HCT116 (cell line): Measurements from ENCODE around the gene C14orf180. TPM values are rescaled to one million over a fixed set of nuclear protein-coding genes. Genes with fewer than 3 reads are reported as not detected.

Experiments used
- ATAC-seq: fragments of 200-7000 bp; cut with Tn5 transposase; 2 replicates; pipeline ENCODE4 v1.9.1; 2020; ENCODE audit warnings: mild to moderate bottlenecking, moderate library complexity
- BruUV-seq: library from RNA; stranded (reverse); fragments of 400-500 nt; replicated peaks from 2 replicates; lab custom pipeline; 2021; lab: Mats Ljungman, UMichigan
- CTCF ChIA-PET: fragments of 300-600 bp; sonication (Branson Sonifier 250); formaldehyde crosslinking; loops from one replicate; lab custom pipeline; 2021; ENCODE audit warnings: antibody characterized with exemption; lab: Charles Lee
- POLR2A ChIA-PET: fragments of 300-600, 350-600 bp; sonication (Branson Sonifier 250); formaldehyde crosslinking; loops from one replicate; lab custom pipeline; 2021; ENCODE audit warnings: antibody characterized with exemption; lab: Charles Lee
- RAD21 ChIA-PET, 2 experiments: fragments of 300-600 bp; sonication (Branson Sonifier 250); formaldehyde crosslinking; loops; one replicate each; lab custom pipeline; 2023; ENCODE audit warnings: low total read pairs in 2 of 2; ENCODE audit not compliant: uncharacterized antibody in 2 of 2, unreplicated experiment in 2 of 2, low non-redundant PET in 1 of 2; lab: Charles Lee
- DNase-seq: peaks from one replicate; pipeline ENCODE4 v3.0.0-alpha.2; 2010; ENCODE audit warnings: low read depth, low spot score
- H2AFZ ChIP-seq: fragments of 200-600 bp; shearing (Covaris generic), sonication (generic); 2 replicates; pipeline ENCODE4 v1.6.1; 2017; ENCODE audit warnings: low read depth, mixed run types, mixed read lengths, antibody characterized with exemption, low read length; ENCODE audit not compliant: poor library complexity, severe bottlenecking
- H3K27ac ChIP-seq: 2 replicates; pipeline ENCODE4 v1.5.1; 2012; ENCODE audit warnings: low read depth, low read length
- H3K27me3 ChIP-seq: fragments of 200-600 bp; sonication (generic); 2 replicates; pipeline ENCODE4 v1.6.1; 2016; ENCODE audit warnings: mixed run types, low read length, mixed read lengths; ENCODE audit not compliant: insufficient read depth
- H3K36me3 ChIP-seq, 2 experiments: fragments of 200-500 bp in 1 of 2; fragments of 200-600 bp in 1 of 2; sonication (Bioruptor generic) in 1 of 2; sonication (generic) in 1 of 2; 2 replicates each; pipeline versions ENCODE4 v1.5.1 to v1.6.1; 2014 to 2016; ENCODE audit warnings: low read length in 2 of 2, inconsistent platforms in 1 of 2, mixed read lengths in 1 of 2, mixed run types in 1 of 2; ENCODE audit not compliant: insufficient read depth in 2 of 2, control insufficient read depth in 1 of 2
- H3K4me1 ChIP-seq, 2 experiments: fragments of 200-600 bp in 1 of 2; sonication (generic) in 1 of 2; 2 replicates each; pipeline versions ENCODE4 v1.5.1 to v1.6.1; 2012 to 2017; ENCODE audit warnings: low read length in 2 of 2, inconsistent platforms in 1 of 2, mild to moderate bottlenecking in 1 of 2, mixed read lengths in 1 of 2, mixed run types in 1 of 2, moderate library complexity in 1 of 2; ENCODE audit not compliant: insufficient read depth in 2 of 2, control insufficient read depth in 1 of 2
- H3K4me2 ChIP-seq: fragments of 200-600 bp; sonication (generic); 2 replicates; pipeline ENCODE4 v1.6.1; 2017; ENCODE audit warnings: mixed run types, low read length, mixed read lengths
- H3K4me3 ChIP-seq, 2 experiments: fragments of 200-600 bp in 1 of 2; sonication (generic) in 1 of 2; replicated peaks in 1 of 2; 2 replicates each; pipeline ENCODE4 v1.5.1; 2011 to 2016; ENCODE audit warnings: low read length in 2 of 2, control low read depth in 1 of 2, low read depth in 1 of 2, mild to moderate bottlenecking in 1 of 2, mixed read lengths in 1 of 2, mixed run types in 1 of 2
- H3K79me2 ChIP-seq: fragments of 200-600 bp; sonication (generic); 2 replicates; pipeline ENCODE4 v1.6.1; 2017; ENCODE audit warnings: mild to moderate bottlenecking, mixed run types, low read length, moderate library complexity, mixed read lengths; ENCODE audit not compliant: insufficient read depth
- H3K9ac ChIP-seq: fragments of 200-600 bp; sonication (generic); 2 replicates; pipeline ENCODE4 v1.6.1; 2016; ENCODE audit warnings: low read length, mixed read lengths
- H3K9me2 ChIP-seq: fragments of 200-600 bp; sonication (generic), shearing (Covaris generic); 2 replicates; pipeline ENCODE4 v1.6.1; 2017; ENCODE audit warnings: mixed run types, mild to moderate bottlenecking, moderate library complexity; ENCODE audit not compliant: insufficient read depth
- H3K9me3 ChIP-seq, 2 experiments: fragments of 200-500 bp in 1 of 2; fragments of 200-600 bp in 1 of 2; sonication (Bioruptor generic) in 1 of 2; sonication (generic) in 1 of 2; 2 replicates each; pipeline ENCODE4 v1.6.1; 2014 to 2017; ENCODE audit warnings: low read length in 2 of 2, mixed read lengths in 2 of 2, inconsistent platforms in 1 of 2, low read depth in 1 of 2, mild to moderate bottlenecking in 1 of 2, mixed run types in 1 of 2, moderate library complexity in 1 of 2; ENCODE audit not compliant: control insufficient read depth in 1 of 2, insufficient read depth in 1 of 2
- H4K20me1 ChIP-seq: fragments of 200-600 bp; sonication (generic), shearing (Covaris generic); 2 replicates; pipeline ENCODE4 v1.6.1; 2017; ENCODE audit warnings: mixed run types, mild to moderate bottlenecking, moderate library complexity; ENCODE audit not compliant: insufficient read depth
- CEBPB ChIP-seq: IDR thresholded peaks from 2 replicates; pipeline ENCODE4 v1.6.1; 2012; ENCODE audit warnings: low read depth
- EGR1 ChIP-seq: IDR thresholded peaks from 2 replicates; pipeline ENCODE4 v1.6.1; 2012; ENCODE audit warnings: low read depth
- EZH2phosphoT487 ChIP-seq: fragments of 200-600 bp; IDR thresholded peaks from 2 replicates; pipeline ENCODE4 v1.6.1; 2018; ENCODE audit warnings: antibody characterized with exemption, borderline replicate concordance
- FOSL1 ChIP-seq: IDR thresholded peaks from 2 replicates; pipeline ENCODE4 v1.6.1; 2012; ENCODE audit warnings: low read depth
- JUND ChIP-seq: IDR thresholded peaks from 2 replicates; pipeline ENCODE4 v1.6.1; 2012
- RAD21 ChIP-seq: IDR thresholded peaks from 2 replicates; pipeline ENCODE4 v1.6.1; 2012; ENCODE audit warnings: low read depth, mild to moderate bottlenecking
- SRF ChIP-seq: IDR thresholded peaks from 2 replicates; pipeline ENCODE4 v1.6.1; 2012; ENCODE audit warnings: low read depth
- YY1 ChIP-seq: IDR thresholded peaks from 2 replicates; pipeline ENCODE4 v1.6.1; 2011; ENCODE audit warnings: low read length, low read depth, moderate library complexity, mild to moderate bottlenecking; ENCODE audit not compliant: insufficient replicate concordance; ENCODE audit errors: extremely low read depth
- ZFX ChIP-seq: fragments of 450-650 bp; IDR thresholded peaks from 2 replicates; pipeline ENCODE4 v1.6.1; 2017
- ZNF274 ChIP-seq: fragments of 200-500 bp; sonication (Bioruptor generic); IDR thresholded peaks from 2 replicates; pipeline ENCODE4 v1.6.1; 2014; ENCODE audit warnings: mild to moderate bottlenecking, low read depth, low read length, inconsistent platforms
- intact Hi-C: fragments of 100-400 bp; cut with micrococcal nuclease; formaldehyde crosslinking; loops from 2 replicates; pipeline ENCODE4 v1.10.0; 2022
- total RNA-seq: library from RNA; stranded (reverse); gene quantifications from one replicate; pipeline ENCODE4 v1.2.1, GENCODE V29; 2021; ENCODE audit not compliant: unreplicated experiment
- TF ChIP-seq, protein P1 (sequence below), 3 experiments: fragments of 200-600 bp in 1 of 3; sonication (generic) in 1 of 3; IDR thresholded peaks in 2 of 3; conservative IDR thresholded peaks in 1 of 3; 2 replicates each; pipeline ENCODE4 v1.5.1; 2012 to 2017; ENCODE audit warnings: low read depth in 2 of 3, low read length in 2 of 3, antibody characterized with exemption in 1 of 3, borderline replicate concordance in 1 of 3, control low read depth in 1 of 3, mild to moderate bottlenecking in 1 of 3, mixed read lengths in 1 of 3, mixed run types in 1 of 3, moderate library complexity in 1 of 3; ENCODE audit not compliant: insufficient read depth in 1 of 3
- TF ChIP-seq, protein P2 (sequence below): IDR thresholded peaks from 2 replicates; pipeline ENCODE4 v1.6.1; 2012
- TF ChIP-seq, protein P3 (sequence below): IDR thresholded peaks from 2 replicates; pipeline ENCODE4 v1.6.1; 2012; ENCODE audit warnings: low read depth
- TF ChIP-seq, protein P4 (sequence below): IDR thresholded peaks from 2 replicates; pipeline ENCODE4 v1.6.1; 2011; ENCODE audit warnings: mild to moderate bottlenecking, low read length, moderate library complexity; ENCODE audit not compliant: insufficient replicate concordance; ENCODE audit errors: extremely low read depth

The C14orf180 gene
- total RNA-seq, 1 experiment from 2014 or later: not detected

DNA sequence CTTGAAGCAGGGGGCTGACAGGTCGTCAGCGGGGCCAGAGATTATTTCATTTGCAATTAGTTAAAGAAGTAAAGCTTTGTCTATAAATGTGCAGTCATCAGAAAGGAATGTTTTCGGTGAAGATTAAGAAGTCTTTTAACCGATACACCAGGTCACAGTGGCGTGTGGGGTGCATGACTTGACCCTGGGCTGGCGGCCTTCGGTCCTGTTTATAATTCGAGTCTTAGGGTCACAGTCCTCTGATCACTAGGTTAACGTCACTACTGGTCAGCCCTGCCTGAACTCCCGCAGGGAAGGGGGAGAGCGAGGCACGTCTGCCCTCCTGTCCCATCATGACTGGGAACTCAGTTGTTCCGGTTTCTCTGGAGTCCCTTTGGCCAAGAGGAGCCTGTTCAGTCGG, 5.0 kb upstream of the C14orf180 start:
- ChIA-PET RAD21 (no interaction called here), POLR2A (no interaction called here), CTCF (interaction anchor here (1.3 kb wide), 1 partner anchor 10 kb away, joined by 5 read pairs; no protein-coding TSS in a partner anchor)
- no peaks in the 10 kb centered on the region for H3K9me3 ChIP-seq
- DNase-seq (no peak), ATAC-seq (no peak)
- H3K4me3 ChIP-seq: no peak overlapping the region
- H2AFZ ChIP-seq: no peak overlapping the region
- H3K36me3 ChIP-seq: no peaks in the 10 kb centered on the region
- no peaks in the 10 kb centered on the region for H3K9me2 ChIP-seq
- H3K4me1 ChIP-seq: no peaks in the 10 kb centered on the region
- no peak overlapping the region for H3K9ac ChIP-seq
- TF ChIP-seq CEBPB (no peak), FOSL1 (no peak), RAD21 (no peak), EZH2phosphoT487 (no peak), ZNF274 (no peak), ZFX (no peak), EGR1 (no peak), JUND (no peak), SRF (no peak), YY1 (no peak)
- TF ChIP-seq, protein P1, sequence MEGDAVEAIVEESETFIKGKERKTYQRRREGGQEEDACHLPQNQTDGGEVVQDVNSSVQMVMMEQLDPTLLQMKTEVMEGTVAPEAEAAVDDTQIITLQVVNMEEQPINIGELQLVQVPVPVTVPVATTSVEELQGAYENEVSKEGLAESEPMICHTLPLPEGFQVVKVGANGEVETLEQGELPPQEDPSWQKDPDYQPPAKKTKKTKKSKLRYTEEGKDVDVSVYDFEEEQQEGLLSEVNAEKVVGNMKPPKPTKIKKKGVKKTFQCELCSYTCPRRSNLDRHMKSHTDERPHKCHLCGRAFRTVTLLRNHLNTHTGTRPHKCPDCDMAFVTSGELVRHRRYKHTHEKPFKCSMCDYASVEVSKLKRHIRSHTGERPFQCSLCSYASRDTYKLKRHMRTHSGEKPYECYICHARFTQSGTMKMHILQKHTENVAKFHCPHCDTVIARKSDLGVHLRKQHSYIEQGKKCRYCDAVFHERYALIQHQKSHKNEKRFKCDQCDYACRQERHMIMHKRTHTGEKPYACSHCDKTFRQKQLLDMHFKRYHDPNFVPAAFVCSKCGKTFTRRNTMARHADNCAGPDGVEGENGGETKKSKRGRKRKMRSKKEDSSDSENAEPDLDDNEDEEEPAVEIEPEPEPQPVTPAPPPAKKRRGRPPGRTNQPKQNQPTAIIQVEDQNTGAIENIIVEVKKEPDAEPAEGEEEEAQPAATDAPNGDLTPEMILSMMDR (IDR thresholded peaks at IDR 0.05 in 2 of 3, conservative IDR thresholded peaks at IDR 0.05 in 1 of 3; ENCODE audit: borderline replicate concordance in 1 of 3, insufficient read depth in 1 of 3, low read depth in 2 of 3, low read length in 2 of 3): no peak
- TF ChIP-seq, protein P2, sequence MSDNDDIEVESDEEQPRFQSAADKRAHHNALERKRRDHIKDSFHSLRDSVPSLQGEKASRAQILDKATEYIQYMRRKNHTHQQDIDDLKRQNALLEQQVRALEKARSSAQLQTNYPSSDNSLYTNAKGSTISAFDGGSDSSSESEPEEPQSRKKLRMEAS: no peak
- TF ChIP-seq, protein P3, sequence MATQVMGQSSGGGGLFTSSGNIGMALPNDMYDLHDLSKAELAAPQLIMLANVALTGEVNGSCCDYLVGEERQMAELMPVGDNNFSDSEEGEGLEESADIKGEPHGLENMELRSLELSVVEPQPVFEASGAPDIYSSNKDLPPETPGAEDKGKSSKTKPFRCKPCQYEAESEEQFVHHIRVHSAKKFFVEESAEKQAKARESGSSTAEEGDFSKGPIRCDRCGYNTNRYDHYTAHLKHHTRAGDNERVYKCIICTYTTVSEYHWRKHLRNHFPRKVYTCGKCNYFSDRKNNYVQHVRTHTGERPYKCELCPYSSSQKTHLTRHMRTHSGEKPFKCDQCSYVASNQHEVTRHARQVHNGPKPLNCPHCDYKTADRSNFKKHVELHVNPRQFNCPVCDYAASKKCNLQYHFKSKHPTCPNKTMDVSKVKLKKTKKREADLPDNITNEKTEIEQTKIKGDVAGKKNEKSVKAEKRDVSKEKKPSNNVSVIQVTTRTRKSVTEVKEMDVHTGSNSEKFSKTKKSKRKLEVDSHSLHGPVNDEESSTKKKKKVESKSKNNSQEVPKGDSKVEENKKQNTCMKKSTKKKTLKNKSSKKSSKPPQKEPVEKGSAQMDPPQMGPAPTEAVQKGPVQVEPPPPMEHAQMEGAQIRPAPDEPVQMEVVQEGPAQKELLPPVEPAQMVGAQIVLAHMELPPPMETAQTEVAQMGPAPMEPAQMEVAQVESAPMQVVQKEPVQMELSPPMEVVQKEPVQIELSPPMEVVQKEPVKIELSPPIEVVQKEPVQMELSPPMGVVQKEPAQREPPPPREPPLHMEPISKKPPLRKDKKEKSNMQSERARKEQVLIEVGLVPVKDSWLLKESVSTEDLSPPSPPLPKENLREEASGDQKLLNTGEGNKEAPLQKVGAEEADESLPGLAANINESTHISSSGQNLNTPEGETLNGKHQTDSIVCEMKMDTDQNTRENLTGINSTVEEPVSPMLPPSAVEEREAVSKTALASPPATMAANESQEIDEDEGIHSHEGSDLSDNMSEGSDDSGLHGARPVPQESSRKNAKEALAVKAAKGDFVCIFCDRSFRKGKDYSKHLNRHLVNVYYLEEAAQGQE: no peak
- TF ChIP-seq, protein P4, sequence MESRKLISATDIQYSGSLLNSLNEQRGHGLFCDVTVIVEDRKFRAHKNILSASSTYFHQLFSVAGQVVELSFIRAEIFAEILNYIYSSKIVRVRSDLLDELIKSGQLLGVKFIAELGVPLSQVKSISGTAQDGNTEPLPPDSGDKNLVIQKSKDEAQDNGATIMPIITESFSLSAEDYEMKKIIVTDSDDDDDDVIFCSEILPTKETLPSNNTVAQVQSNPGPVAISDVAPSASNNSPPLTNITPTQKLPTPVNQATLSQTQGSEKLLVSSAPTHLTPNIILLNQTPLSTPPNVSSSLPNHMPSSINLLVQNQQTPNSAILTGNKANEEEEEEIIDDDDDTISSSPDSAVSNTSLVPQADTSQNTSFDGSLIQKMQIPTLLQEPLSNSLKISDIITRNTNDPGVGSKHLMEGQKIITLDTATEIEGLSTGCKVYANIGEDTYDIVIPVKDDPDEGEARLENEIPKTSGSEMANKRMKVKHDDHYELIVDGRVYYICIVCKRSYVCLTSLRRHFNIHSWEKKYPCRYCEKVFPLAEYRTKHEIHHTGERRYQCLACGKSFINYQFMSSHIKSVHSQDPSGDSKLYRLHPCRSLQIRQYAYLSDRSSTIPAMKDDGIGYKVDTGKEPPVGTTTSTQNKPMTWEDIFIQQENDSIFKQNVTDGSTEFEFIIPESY: no peak
- H4K20me1 ChIP-seq: no peaks in the 10 kb centered on the region
- intact Hi-C loops: no loop called here
- no TSS peak for BruUV-seq
- H3K27me3 ChIP-seq: no peaks in the 10 kb centered on the region
- H3K4me2 ChIP-seq: no peak overlapping the region
- H3K27ac ChIP-seq: no peak overlapping the region
- H3K79me2 ChIP-seq: no peaks in the 10 kb centered on the region
